NCI-H1105 (cell line): ENCODE measurements around the gene DUOX1.
"Not testable (repeated sequence)": the region's sequence is repeated elsewhere in the genome, so short reads cannot be mapped to it uniquely, and the experiment has no call there.

Experiments used
- DNase-seq: peaks from one replicate; lab custom pipeline; 2025; lab: John Stamatoyannopoulos, UW

Gene DUOX1

DNA sequence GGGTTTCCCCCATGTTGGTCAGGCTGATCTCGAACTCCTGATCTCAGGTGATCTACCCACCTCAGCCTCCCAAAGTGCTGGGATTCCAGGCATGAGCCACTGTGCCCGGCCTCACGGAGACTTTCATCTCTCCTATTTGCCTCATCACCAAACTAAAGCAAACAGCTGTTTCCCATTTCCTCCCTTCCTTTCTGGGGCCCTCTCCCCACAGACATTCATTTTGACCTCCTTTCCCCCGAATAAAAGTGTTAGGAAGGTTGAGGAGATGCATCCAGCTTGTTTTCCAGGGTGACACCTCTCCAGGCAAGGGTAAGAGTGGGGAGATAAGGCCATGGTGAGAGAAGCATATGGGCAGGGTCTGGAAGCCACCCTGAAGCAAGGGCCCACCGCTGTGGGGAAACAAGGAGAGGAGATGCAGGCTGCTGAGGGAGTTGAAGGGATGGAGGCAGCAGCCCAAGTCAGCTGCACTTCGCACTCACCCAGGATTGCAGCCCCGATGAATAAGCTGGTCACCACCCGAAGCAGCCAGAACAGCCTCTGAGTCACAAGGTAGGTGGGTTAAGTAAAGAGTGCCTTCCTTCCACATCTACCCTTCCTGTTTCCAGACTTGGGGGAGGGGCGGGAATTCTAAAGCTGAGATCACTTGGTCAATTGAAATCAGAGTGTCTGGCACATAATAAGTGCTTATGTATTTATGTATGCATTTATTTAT, 7.9 kb upstream of the DUOX1 start:
- DNase-seq, result no peak

DNA sequence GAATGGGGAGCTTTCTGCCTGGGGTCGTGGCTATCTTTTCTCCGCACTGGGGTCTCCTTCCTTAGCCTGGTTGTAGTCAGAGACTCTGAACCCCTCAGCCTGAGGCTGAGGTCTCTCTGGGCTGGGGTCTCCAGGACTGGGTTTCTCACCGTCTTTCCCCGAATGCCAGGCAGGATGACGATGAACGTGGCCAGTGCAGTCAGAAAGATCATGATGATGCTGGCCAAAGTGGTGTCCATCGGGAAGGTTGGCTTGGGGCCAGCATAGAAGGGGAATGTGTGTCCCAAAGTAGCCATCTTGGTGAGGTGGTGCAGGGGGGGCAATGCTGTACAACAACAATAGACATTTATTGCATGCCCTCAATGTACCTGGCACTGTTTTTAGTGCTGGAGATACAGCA, 7.1 kb upstream of the DUOX1 start:
- no peak for DNase-seq

DNA sequence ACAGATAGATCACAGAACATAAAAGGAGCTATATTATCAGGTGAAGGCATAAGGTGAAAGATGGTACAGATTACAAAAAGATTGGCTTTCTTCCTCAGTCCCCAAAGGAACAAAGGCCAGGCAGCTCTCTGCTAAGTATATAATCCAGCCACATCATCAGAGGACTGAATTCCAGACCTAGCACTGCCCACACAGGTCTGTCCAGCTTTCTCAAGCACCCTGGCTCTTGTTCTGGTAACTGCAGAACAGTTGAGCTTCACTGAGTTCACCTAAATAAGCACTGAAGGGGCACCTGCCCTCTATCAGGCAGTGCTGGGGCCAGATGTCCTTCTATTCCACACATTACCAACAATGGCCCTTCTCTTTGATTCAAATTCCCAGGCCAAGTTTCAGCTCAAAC, 6.4 kb upstream of the DUOX1 start:
- DNase-seq, result no peak

DNA sequence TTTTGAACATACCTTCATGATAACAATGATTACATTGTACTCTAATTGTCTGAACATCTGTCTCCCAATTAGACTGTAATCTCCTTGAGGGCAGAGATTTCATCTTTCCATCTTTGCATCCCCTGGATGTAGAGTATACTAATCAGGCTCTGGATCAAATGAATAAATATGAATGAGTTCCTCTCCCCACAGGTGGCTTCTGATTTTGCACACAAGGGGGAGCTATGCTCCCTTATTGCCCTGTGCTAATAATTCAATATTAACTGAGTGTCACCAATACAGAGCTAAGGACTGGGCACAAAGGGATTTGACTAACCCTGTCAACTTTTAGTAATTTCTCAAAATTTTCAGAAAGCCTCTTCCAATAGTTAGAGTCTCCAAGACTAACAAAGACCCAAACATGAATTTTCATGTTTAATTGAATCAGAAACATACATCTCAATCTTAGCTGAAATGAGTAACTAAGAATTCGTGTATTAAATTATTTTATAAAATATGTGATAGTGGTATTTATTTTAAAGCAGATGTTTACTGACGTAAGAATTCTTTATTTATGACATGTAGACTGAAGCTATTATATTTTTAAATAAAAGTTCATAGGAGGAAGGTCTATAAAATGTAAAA, 3.1 kb upstream of the DUOX1 start:
- DNase-seq, result no peak

DNA sequence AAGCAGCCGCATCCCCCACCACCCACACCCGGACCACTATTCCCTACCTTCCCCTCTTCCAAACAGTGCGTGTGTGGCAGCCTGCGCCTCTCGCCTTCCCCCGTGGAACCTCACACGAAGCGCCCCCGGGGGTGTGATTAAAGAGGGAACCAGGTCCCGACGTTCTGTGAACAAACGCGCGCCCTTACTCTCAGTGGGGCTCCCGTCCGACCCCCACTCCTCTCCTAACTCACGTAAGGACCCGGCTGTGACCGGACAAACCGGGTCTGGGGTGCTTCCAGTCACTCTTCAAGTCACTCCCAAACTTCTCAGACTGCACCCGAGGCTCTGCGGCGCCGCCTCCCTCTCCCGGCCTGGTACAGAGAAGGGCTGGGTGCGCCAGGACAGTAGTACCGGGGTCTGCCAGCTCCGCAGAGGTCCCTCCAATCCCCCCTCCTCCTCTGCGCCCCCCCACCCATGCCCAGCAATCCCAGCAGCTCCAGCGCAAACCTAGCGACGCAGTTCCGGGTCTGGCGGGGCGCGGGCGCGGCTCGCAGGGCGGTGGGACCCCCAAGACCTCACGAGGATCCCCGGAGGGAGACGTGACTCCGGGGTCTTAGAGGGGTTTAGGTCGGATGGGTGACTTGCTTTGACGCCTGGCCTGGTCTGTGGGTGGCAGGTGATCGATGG, 689 bp upstream of the DUOX1 start:
- no peak for DNase-seq

DNA sequence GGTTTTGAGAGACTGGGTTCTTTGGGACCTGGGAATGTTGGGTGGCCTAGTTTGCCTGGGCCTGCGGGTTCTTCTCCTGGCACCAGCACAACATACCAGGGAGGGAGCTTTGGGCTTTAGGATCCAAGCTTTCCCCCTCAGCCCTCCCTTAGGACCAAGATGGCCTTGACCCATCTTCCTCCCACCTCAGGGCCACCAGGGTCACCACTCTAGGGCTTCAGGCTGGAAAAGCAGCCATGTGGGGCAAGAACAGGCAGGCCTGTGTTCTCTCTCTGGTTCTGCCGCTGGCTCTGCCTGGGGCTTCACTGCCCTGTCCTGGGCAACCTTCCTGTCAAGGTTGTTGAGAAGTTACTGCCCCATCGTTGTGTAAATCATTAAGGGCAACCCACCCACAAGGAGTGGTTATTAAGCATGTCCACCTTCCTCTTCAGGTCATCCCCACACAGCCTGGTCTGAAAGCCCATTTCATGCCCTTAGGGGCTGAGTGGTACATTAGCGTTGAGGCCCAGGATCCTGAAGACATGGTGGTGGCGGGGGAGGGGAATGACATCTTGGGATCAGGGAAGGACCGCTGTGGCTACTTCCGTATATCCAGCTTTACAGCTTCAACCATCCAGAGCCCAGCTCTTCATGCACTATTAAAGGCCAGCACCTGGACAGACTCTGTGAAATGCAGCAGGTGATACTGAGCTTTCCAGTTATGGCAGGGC, 652 bp downstream of the DUOX1 start:
- DNase-seq, result no peak

DNA sequence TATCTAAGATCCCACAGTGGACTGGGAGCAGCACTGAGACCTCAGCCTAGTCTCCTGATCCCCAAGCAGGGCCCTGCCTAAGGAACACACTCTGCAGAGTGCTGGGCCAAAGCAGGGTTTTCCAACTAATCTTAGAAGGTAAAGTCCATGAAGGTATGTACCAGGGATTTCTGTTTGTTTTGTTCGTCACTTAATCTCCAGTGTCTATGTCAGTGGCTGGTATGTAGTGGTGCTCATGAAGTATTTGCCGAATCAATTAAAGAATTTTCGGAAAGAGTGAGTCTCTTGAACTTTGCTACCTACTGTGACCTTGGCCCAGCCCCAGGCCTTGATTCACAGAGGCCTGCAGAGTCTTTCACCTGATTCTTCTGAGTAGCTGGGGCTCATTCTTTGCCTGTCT, 1.7 kb downstream of the DUOX1 start:
- DNase-seq, result no peak

DNA sequence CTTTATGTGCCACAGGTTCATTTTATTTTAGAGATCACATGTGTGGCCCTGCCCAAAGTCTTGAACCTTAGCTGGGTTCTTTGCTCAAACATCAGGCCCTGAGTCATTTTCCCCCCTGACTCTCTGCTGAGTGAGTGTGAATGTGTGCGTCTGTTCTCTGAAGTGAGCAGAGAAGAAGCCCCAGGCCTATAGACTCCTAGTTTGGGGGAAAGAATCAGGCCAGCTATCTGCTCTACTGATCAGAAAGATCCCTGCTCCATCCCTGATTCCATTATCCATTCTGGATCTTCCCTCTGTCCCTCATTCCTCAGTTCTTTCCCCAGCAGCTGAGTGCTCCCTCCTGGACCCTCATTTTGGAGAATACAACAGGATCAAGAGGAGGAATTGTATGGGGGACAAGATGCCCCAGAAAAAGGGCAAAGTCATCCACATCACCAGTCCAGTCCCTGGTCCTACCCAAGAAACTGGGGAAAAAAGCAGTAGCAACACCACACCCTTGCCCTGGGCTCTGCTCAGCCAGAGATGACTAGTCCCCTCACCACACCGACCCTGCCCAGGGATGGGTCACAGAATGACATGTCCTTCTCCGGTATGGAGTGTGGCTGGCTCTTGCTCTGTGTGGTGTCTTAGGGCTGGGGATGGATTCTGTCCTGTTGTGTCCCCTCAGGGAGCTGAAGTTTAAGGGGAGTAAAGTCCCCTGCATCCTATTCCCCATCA, 3.2 kb downstream of the DUOX1 start:
- DNase-seq, result no peak

DNA sequence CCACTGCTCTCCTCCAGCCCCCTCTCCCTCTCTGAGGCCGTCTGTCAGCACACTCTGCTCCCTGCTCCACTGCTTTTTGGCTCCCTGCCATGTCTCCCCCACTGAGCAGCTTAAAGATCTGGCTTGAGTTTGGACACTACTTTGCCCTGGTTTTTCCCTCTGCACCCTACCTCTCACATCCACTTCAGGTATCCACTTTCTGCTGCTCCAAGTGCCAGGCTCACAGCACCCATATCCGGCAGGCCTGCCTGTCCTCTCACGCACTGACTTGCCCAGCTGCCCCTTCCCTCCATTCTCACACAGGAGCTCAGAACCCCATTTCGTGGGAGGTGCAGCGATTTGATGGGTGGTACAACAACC, 3.7 kb downstream of the DUOX1 start:
- DNase-seq, result no peak

DNA sequence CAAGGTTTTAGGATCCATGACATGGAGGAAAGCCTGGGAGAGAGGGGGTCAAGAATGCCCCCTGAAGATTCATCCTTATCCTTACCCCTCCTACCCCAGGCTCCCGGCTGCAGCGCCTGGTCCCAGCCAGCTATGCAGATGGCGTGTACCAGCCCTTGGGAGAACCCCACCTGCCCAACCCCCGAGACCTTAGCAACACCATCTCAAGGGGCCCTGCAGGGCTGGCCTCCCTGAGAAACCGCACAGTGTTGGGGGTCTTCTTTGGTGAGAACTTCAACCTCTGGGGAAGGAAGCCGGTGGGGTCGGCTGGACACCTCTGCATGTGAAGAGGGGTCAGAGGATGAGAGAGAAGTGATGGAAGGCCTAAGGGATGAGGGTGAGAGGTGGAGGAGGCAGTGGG, 4.3 kb downstream of the DUOX1 start:
- DNase-seq, result no peak

DNA sequence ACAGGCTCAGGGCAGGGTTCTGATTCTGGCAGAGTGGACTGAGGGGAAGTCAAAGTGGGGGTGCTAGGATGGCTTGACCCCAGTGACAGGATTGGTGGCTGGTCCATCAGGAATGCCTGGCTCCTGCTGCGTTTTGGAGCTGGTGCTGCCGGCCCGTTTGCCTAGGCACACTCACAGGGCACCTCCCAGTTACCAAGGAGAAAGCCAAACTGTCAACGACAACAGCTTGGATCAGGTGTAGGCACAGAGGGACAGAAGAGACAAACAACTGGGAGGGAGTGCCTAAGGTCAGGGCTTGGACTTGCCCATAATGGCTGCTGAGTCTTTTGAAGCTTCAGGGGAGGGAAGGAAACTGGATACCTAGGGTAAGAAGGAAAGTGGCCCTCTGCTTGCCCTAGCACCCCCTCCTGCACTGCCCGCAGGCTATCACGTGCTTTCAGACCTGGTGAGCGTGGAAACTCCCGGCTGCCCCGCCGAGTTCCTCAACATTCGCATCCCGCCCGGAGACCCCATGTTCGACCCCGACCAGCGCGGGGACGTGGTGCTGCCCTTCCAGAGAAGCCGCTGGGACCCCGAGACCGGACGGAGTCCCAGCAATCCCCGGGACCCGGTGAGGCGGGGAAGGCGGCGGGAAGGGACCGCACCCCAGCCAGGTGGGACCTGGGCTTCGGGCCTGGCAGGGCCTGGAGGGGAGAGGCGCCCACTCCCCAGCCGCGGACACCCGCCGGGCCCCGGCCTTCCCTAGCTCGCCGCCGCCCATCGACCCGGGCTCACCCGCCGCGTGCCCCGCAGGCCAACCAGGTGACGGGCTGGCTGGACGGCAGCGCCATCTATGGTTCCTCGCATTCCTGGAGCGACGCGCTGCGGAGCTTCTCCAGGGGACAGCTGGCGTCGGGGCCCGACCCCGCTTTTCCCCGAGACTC, 5.1 kb downstream of the DUOX1 start:
- no peak for DNase-seq

DNA sequence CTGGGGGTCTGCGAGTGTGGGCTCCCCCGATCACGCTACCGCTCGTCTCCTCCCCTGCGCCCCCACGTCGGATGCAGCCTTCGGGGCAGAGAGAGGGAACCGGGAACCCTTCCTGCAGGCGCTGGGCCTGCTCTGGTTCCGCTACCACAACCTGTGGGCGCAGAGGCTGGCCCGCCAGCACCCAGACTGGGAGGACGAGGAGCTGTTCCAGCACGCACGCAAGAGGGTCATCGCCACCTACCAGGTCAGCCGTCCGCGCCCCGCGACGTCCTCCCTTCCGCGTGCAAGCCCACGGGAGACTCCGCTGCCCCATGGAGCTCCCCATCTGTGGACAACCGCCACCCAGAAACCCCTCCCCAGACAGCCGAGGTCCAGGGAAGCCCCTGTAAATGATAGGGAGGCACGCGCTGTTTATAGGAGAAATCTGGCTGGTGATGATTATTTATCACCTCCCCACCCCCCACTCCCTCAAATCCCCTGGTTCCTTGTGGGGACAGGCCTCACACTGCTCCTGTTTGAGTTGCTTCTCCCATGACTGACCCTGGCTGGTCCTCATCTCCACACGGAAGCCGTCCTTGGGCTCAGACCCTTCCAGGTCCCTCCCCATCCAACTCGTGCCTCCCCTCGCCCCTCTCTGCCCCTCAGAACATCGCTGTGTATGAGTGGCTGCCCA, 6.0 kb downstream of the DUOX1 start:
- not testable (repeated sequence) for DNase-seq

DNA sequence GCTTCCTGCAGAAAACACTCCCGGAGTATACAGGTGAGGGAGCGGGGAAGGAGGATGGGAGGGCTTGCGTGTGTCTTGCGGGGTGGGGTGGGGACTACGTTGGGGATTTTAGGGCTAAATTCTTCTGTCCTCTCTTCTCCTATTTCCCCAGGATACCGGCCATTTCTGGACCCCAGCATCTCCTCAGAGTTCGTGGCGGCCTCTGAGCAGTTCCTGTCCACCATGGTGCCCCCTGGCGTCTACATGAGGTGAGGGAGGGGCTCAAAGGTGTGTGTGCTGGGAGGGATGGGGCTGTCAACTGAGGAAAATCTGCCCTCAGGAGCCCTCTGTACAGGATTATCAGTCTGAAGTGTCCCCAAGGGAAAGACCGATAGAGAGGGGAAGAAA, 6.6 kb downstream of the DUOX1 start:
- no peak for DNase-seq

DNA sequence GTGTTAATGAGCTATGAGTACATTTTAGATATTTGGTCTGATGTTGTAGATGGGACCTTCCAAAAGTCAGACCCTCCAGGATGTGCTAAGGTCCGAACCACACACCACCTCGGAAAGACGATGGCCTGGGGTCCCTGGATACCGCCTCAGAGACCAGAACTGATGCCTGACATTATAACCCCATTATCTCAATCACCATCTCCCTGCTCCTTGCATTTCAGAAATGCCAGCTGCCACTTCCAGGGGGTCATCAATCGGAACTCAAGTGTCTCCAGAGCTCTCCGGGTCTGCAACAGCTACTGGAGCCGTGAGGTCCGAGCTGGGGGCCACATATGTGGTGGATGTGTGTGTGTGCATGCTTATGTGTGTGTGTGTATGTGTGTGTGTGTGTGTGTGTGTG, 7.9 kb downstream of the DUOX1 start:
- no peak for DNase-seq

DNA sequence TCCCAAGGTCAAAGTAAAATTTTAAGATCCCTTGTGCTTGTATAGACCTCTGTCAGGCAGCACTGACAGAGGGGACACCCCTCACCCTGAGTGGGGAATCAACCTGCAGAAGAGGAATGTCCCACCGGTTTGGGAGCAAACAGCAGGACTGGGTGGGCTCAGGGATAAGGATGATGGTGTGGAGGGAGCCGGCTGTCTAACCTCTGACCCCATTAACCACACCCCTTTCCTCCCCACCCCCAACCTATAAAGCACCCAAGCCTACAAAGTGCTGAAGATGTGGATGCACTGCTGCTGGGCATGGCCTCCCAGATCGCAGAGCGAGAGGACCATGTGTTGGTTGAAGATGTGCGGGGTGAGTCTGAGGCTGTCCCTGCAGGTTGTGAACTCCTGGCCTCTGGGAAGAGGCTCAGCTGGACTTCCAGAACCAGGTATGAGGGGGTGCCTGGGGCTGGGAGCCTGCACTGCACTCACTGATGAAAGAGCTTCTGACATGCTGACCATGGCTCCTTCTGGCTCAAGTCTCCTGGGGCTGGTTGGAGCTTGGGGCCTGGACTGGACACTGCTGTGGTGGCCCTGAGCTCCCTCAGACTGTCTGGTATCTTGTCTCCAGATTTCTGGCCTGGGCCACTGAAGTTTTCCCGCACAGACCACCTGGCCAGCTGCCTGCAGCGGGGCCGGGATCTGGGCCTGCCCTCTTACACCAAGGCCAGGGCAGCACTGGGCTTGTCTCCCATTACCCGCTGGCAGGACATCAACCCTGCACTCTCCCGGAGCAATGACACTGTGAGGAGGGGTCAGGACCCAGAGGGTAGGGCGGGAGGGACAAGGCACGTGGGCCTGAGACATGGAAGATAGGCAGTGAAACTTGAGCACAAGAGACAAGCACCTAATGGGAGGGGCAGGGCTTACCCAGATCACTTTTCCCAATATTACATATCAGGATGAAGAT, 9.3 kb downstream of the DUOX1 start:
- DNase-seq, result no peak

DNA sequence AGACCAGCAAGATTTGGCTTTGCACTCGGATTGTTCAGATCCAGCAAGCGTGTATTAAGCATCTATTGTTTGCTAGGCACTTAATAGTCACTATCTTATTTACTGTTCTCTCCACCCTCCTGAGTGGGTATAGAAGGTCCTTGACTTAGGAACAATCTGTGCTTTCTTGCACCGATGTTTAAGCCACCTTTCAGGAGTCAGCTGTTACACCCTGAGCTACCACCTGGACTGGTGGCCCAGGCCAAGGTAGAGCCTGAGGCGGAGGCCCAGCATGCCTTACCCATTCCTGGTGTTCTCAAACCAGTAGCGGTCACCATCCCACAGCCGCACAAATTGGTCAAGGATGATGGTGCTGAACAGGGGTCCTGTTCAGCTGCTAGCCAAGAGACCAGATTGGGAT, 10.0 kb downstream of the DUOX1 start:
- DNase-seq, result no peak

DNA sequence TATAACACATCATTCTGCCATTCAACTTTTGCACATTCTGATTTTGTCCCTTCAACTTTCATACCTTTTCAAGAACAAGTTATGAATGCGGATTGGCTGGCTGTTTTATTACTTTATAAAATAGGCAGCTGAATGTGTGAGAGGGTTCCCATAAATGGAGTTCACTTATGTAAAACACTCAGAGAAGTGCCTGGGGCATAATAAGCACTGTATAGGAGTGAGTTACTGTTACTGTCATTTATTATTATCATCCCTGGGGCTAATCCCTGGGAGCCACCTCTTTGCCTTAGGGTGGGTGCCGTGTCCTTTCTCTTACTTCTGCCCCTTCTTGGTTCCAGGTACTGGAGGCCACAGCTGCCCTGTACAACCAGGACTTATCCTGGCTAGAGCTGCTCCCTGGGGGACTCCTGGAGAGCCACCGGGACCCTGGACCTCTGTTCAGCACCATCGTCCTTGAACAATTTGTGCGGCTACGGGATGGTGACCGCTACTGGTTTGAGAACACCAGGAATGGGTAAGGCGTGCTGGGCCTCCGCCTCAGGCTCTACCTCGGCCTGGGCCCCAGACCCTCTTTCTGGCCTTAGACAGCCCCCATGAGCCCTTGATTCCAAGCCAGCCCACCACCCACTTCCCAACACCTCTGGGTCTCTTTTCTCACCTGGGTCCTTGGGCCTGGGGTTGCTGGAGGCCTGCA, 10.9 kb downstream of the DUOX1 start:
- DNase-seq, result no peak

DNA sequence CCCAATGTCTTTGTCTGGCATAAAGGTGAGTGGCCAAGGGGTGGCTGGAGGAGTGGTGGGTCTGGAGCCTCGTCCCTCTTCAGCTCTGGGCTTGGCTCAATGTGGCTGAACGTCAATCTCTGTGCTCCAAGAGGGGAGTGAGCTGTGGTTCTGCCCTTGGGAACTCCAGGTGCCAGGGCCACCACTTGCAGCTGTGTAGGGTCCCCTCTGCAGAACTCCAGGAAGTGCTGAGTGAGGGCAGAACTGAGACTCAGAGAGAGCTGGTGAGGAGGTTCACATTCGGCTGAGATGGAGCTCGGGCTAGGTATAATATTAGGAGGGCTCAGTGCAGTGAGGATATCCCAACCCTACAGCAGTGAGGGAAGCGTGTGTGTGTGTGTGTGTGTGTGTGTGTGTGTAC, 11.6 kb downstream of the DUOX1 start:
- no peak for DNase-seq

DNA sequence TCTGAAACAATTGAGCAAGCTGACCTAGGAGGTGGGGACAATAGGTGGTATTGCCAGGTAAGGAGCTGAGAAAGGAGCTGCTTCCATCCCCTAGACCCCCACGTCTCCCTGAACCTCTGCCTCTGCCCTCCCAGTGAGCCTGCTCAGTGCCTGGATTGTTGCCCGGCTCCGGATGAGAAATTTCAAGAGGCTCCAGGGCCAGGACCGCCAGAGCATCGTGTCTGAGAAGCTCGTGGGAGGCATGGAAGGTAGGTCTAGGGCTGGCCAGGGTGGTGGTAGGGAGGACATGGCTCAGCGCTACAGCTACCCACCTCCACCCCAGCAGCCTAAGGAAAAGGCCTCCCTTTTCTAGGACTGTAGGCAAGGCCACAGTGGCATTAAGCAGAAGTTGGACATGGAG, 13.3 kb downstream of the DUOX1 start:
- no peak for DNase-seq
